ENCODE results near the gene CHERP. TPM values are rescaled to one million over a fixed set of nuclear protein-coding genes. Genes with fewer than 3 reads are reported as not detected.

CHERP gene
- total RNA-seq, 1 experiment from 2014 or later: 101 TPM

DNA sequence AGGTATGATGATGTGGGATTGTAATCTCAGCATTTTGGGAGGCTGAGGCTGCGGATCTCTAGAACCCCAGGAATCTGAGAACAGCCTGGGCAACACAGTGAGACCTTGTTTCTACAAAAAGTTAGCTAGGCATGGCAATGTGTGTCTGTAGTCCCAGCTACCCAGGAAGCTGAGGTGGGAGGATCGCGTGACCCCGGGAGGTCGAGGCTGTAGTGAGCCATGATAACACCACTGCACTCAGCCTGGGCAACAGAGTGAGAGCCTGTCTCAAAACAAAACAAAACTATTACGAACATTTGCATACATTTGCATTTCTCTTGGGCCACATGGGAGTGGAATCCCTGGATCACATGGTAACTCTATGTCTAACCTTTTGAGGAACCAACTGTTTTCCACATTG is 44.4 kb downstream of the CHERP start:
- no peak overlapping the region for H2AFZ ChIP-seq (ENCODE audit: low read length)
- Mint-ChIP-seq H3K4me3 (peak overlapping the region; percentile 89 to 94), H3K9me3 (no peaks in the 10 kb centered on the region; a peak in 1 of 5 replicates), H3K27ac (no peak overlapping the region; a peak in 1 of 7 replicates), H3K36me3 (ENCODE audit: insufficient read depth in 1 of 3, low read depth in 3 of 3) (peaks cover 5 to 10% (median 9%) of the 10 kb centered on the region in 3 experiments; a peak in 5 of 7 replicates), H3K27me3 (ENCODE audit: low read depth) (no peaks in the 10 kb centered on the region), H3K4me1 (peaks cover 5 to 16% of the 10 kb centered on the region in 2 experiments)
- TF ChIP-seq, protein P1, sequence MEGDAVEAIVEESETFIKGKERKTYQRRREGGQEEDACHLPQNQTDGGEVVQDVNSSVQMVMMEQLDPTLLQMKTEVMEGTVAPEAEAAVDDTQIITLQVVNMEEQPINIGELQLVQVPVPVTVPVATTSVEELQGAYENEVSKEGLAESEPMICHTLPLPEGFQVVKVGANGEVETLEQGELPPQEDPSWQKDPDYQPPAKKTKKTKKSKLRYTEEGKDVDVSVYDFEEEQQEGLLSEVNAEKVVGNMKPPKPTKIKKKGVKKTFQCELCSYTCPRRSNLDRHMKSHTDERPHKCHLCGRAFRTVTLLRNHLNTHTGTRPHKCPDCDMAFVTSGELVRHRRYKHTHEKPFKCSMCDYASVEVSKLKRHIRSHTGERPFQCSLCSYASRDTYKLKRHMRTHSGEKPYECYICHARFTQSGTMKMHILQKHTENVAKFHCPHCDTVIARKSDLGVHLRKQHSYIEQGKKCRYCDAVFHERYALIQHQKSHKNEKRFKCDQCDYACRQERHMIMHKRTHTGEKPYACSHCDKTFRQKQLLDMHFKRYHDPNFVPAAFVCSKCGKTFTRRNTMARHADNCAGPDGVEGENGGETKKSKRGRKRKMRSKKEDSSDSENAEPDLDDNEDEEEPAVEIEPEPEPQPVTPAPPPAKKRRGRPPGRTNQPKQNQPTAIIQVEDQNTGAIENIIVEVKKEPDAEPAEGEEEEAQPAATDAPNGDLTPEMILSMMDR (conservative IDR thresholded peaks at IDR 0.05): no peak
- no peak overlapping the region for H3K18ac ChIP-seq (ENCODE audit: insufficient read length, low read depth, low read length)
- H2BK5ac ChIP-seq (ENCODE audit: insufficient read length, low read length): no peak overlapping the region
- no peaks in the 10 kb centered on the region for H3K9me3 ChIP-seq (ENCODE audit: control insufficient read depth, low read depth, low read length)
- H3K23ac ChIP-seq (ENCODE audit: insufficient read length, low read depth, low read length): no peak overlapping the region
- no peak overlapping the region for H4K8ac ChIP-seq (replicated peaks; ENCODE audit: insufficient read length, low read depth, low read length)
- no peaks in the 10 kb centered on the region for H3K79me2 ChIP-seq (ENCODE audit: insufficient read depth, low read length)
- H2BK20ac ChIP-seq (ENCODE audit: low read depth, low read length, poor library complexity, severe bottlenecking): no peak overlapping the region
- no peak overlapping the region for H3T11ph ChIP-seq (ENCODE audit: low read length)
- H3K27me3 ChIP-seq (ENCODE audit: insufficient read depth, low read length): no peaks in the 10 kb centered on the region
- H3K56ac ChIP-seq (ENCODE audit: insufficient read length, low read depth, low read length): no peak overlapping the region
- H3K4me2 ChIP-seq (ENCODE audit: insufficient read depth, insufficient read length, low read length): no peak overlapping the region
- H3K23me2 ChIP-seq (ENCODE audit: insufficient read length, low read depth, low read length, poor library complexity, severe bottlenecking): peaks cover 3% of the 10 kb centered on the region
- WGBS (ENCODE audit: extremely low coverage, insufficient read length, low lambda C conversion rate): no CpG with 5 or more reads among the region's 6 CpGs
- no peak overlapping the region for H2BK12ac ChIP-seq (ENCODE audit: insufficient read length, low read depth, low read length)
- no peak overlapping the region for H3K4ac ChIP-seq (ENCODE audit: low read depth, low read length)
- no peak overlapping the region for H2AK5ac ChIP-seq (ENCODE audit: insufficient read length, low read length)
- H3K27ac ChIP-seq (ENCODE audit: insufficient read length, low read depth, low read length): no peak overlapping the region
- no peaks in the 10 kb centered on the region for H3K79me1 ChIP-seq (ENCODE audit: insufficient read depth, low read depth, low read length, poor library complexity, severe bottlenecking)
- H3K14ac ChIP-seq (ENCODE audit: insufficient read depth, low read length): no peak overlapping the region
- no peak overlapping the region for H2BK120ac ChIP-seq (ENCODE audit: low read depth, low read length, poor library complexity, severe bottlenecking)
- no peak overlapping the region for H4K91ac ChIP-seq (ENCODE audit: insufficient read length, low read depth, low read length)
- H3K4me1 ChIP-seq (ENCODE audit: insufficient read depth, low read length): no peaks in the 10 kb centered on the region
- no peak for DNase-seq
- H4K20me1 ChIP-seq (ENCODE audit: control insufficient read depth, insufficient read depth, insufficient read length): no peaks in the 10 kb centered on the region
- H3K9ac ChIP-seq (ENCODE audit: extremely low read depth, insufficient read length, low read length): no peak overlapping the region
- no peak overlapping the region for H4K5ac ChIP-seq (ENCODE audit: insufficient read length, low read depth, low read length)
- no peak overlapping the region for H2BK15ac ChIP-seq (ENCODE audit: low read depth, low read length)

All from H9 (cell line).